GM23338 (cell line): ENCODE data around the gene NEMF.
"Not testable (repeated sequence)": the region's sequence is repeated elsewhere in the genome, so short reads cannot be mapped to it uniquely, and the experiment has no call there.

Experiments used
- CREB1 ChIP-seq: fragments of 250-450 bp; sonication (Bioruptor Pico); IDR thresholded peaks from 2 replicates; pipeline ENCODE4 v1.5.0; 2020; ENCODE audit warnings: low read depth, mild to moderate bottlenecking, moderate library complexity
- EZH2 ChIP-seq: fragments of 200-600 bp; sonication (generic); IDR thresholded peaks from one replicate; pipeline ENCODE4 v1.8.0; 2017; ENCODE audit warnings: antibody characterized with exemption, mild to moderate bottlenecking, low read depth; ENCODE audit not compliant: unreplicated experiment
- EZH2phosphoT487 ChIP-seq: fragments of 200-600 bp; sonication (generic); IDR thresholded peaks from one replicate; pipeline ENCODE4 v1.8.1; 2018; ENCODE audit warnings: antibody characterized with exemption; ENCODE audit not compliant: unreplicated experiment
- NANOG ChIP-seq: IDR thresholded peaks from 2 replicates; pipeline ENCODE4 v1.6.1; 2016; ENCODE audit warnings: antibody characterized with exemption, borderline replicate concordance
- POLR2AphosphoS5 ChIP-seq: IDR thresholded peaks from 2 replicates; pipeline ENCODE4 v1.6.1; 2016; ENCODE audit warnings: antibody characterized with exemption, low read depth
- STAT1 ChIP-seq: IDR thresholded peaks from one replicate; pipeline ENCODE4 v1.6.1; 2016; ENCODE audit warnings: antibody characterized with exemption; ENCODE audit not compliant: unreplicated experiment
- TF ChIP-seq, protein P1 (sequence below), 2 experiments: fragments of 200-600 bp in 1 of 2; sonication (generic) in 1 of 2; conservative IDR thresholded peaks; 2 replicates each; pipeline versions ENCODE4 v1.5.1 to v1.6.1; 2016 to 2017; ENCODE audit warnings: antibody characterized with exemption in 2 of 2, low read depth in 2 of 2, mild to moderate bottlenecking in 2 of 2, moderate library complexity in 1 of 2
- TF ChIP-seq, protein P2 (sequence below): IDR thresholded peaks from one replicate; pipeline ENCODE4 v1.6.1; 2018; ENCODE audit warnings: antibody characterized with exemption; ENCODE audit not compliant: unreplicated experiment

DNA sequence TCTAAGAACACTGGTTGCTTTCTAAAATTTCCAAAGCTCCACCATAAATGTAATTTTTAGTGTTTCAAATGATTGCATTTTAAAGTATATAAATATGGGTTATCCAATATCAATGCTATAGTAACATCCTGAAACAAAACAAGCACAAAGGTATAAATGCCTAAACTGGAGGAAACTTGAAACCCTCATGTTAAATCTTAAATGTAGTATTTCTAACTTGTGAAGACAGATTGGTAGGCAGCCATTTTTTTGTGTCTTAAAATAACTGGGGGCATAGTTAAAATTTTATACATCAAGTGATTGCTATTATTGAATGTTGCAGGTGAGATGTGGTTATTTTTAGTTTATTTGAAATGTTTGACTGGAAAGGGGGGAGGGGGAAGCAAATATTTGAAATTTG lies 43.7 kb upstream of the NEMF start:
- not testable (repeated sequence) for TF ChIP-seq EZH2; EZH2phosphoT487; NANOG; POLR2AphosphoS5; STAT1; CREB1 (CRISPR knock-in tag)
- TF ChIP-seq, protein P1, sequence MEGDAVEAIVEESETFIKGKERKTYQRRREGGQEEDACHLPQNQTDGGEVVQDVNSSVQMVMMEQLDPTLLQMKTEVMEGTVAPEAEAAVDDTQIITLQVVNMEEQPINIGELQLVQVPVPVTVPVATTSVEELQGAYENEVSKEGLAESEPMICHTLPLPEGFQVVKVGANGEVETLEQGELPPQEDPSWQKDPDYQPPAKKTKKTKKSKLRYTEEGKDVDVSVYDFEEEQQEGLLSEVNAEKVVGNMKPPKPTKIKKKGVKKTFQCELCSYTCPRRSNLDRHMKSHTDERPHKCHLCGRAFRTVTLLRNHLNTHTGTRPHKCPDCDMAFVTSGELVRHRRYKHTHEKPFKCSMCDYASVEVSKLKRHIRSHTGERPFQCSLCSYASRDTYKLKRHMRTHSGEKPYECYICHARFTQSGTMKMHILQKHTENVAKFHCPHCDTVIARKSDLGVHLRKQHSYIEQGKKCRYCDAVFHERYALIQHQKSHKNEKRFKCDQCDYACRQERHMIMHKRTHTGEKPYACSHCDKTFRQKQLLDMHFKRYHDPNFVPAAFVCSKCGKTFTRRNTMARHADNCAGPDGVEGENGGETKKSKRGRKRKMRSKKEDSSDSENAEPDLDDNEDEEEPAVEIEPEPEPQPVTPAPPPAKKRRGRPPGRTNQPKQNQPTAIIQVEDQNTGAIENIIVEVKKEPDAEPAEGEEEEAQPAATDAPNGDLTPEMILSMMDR (conservative IDR thresholded peaks at IDR 0.05; ENCODE audit: low read depth in 2 of 2) = not testable (repeated sequence)
- TF ChIP-seq, protein P2, sequence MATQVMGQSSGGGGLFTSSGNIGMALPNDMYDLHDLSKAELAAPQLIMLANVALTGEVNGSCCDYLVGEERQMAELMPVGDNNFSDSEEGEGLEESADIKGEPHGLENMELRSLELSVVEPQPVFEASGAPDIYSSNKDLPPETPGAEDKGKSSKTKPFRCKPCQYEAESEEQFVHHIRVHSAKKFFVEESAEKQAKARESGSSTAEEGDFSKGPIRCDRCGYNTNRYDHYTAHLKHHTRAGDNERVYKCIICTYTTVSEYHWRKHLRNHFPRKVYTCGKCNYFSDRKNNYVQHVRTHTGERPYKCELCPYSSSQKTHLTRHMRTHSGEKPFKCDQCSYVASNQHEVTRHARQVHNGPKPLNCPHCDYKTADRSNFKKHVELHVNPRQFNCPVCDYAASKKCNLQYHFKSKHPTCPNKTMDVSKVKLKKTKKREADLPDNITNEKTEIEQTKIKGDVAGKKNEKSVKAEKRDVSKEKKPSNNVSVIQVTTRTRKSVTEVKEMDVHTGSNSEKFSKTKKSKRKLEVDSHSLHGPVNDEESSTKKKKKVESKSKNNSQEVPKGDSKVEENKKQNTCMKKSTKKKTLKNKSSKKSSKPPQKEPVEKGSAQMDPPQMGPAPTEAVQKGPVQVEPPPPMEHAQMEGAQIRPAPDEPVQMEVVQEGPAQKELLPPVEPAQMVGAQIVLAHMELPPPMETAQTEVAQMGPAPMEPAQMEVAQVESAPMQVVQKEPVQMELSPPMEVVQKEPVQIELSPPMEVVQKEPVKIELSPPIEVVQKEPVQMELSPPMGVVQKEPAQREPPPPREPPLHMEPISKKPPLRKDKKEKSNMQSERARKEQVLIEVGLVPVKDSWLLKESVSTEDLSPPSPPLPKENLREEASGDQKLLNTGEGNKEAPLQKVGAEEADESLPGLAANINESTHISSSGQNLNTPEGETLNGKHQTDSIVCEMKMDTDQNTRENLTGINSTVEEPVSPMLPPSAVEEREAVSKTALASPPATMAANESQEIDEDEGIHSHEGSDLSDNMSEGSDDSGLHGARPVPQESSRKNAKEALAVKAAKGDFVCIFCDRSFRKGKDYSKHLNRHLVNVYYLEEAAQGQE = not testable (repeated sequence)
